ENCODE data around the gene MAGEC3.

Gene MAGEC3

DNA sequence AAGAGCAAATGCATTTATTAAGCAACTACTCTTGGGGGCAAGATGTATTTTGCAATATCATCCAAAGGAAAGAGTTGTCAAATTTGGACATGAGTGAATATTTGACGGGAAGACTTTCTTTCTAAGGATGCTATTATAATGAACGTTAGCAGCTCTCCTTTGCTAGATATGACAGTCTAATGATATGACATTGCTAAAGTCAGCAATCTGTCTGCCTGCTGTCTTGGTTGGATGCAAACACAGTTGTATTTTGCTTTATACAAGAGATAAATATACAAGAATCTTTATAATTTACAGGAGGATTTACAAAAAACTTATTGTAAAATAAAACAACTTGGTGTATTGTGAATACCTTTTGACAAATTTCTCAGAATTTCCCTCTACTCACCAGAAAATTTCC is 103.1 kb downstream of the MAGEC3 start:
- no peaks in the 10 kb centered on the region for H3K4me1 ChIP-seq (ENCODE audit: control insufficient read depth in 2 of 2, insufficient read depth in 2 of 2, low read length in 2 of 2)

DNA sequence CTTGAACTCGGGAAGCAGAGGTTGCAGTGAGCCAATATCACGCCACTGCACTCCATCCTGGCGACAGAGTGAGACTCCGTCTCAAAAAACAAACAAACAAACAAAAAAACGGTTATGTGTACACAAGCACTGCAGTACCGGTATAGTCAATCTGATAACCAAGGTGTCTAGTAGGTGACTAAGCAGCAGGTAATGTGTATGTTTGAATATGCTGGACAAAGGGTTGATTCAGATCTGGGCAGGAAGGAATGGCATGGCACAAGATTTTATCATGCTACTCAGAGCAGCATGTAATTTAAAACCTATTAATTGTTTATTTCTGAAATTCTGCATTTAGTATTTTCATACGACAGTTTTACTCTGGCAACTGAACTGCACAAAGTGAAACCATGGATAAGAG is 107.3 kb downstream of the MAGEC3 start:
- Histone ChIP-seq H3K27ac (ENCODE audit: low read depth in 2 of 2, low read length in 2 of 2) (no peak overlapping the region), H3K4me3 (ENCODE audit: low read length in 2 of 2) (no peak overlapping the region), H3K9me3 (ENCODE audit: control insufficient read depth in 2 of 2, low read length in 2 of 2) (no peaks in the 10 kb centered on the region), H3K4me1 (ENCODE audit: control insufficient read depth in 2 of 2, insufficient read depth in 2 of 2, low read length in 2 of 2) (no peaks in the 10 kb centered on the region), H3K36me3 (ENCODE audit: control insufficient read depth in 2 of 2, insufficient read depth in 2 of 2, low read length in 2 of 2) (no peaks in the 10 kb centered on the region), H3K27me3 (ENCODE audit: control insufficient read depth in 2 of 2, insufficient read depth in 2 of 2, low read length in 2 of 2) (no peaks in the 10 kb centered on the region), H3K9ac (ENCODE audit: low read depth in 1 of 2, low read length in 2 of 2) (no peak overlapping the region)

More for the DNA sequence above, 103.1 kb downstream of the MAGEC3 start:
- no peak overlapping the region for H3K9ac ChIP-seq (ENCODE audit: low read depth in 1 of 2, low read length in 2 of 2)
- H3K27ac ChIP-seq (ENCODE audit: low read depth in 2 of 2, low read length in 2 of 2): no peak overlapping the region
- no peaks in the 10 kb centered on the region for H3K27me3 ChIP-seq (ENCODE audit: control insufficient read depth in 2 of 2, insufficient read depth in 2 of 2, low read length in 2 of 2)
- H3K9me3 ChIP-seq (ENCODE audit: control insufficient read depth in 2 of 2, low read length in 2 of 2): no peaks in the 10 kb centered on the region
- H3K36me3 ChIP-seq (ENCODE audit: control insufficient read depth in 2 of 2, insufficient read depth in 2 of 2, low read length in 2 of 2): no peaks in the 10 kb centered on the region
- H3K4me3 ChIP-seq (ENCODE audit: low read length in 2 of 2): no peak overlapping the region

GRCh38 chrX:141947350-141947749 is 109.2 kb downstream of the MAGEC3 start:
- Histone ChIP-seq H3K9ac (ENCODE audit: low read depth in 1 of 2, low read length in 2 of 2) (no peak overlapping the region), H3K4me1 (ENCODE audit: control insufficient read depth in 2 of 2, insufficient read depth in 2 of 2, low read length in 2 of 2) (no peaks in the 10 kb centered on the region), H3K27me3 (ENCODE audit: control insufficient read depth in 2 of 2, insufficient read depth in 2 of 2, low read length in 2 of 2) (no peaks in the 10 kb centered on the region), H3K36me3 (ENCODE audit: control insufficient read depth in 2 of 2, insufficient read depth in 2 of 2, low read length in 2 of 2) (no peaks in the 10 kb centered on the region), H3K27ac (ENCODE audit: low read depth in 2 of 2, low read length in 2 of 2) (no peak overlapping the region), H3K9me3 (ENCODE audit: control insufficient read depth in 2 of 2, low read length in 2 of 2) (no peaks in the 10 kb centered on the region), H3K4me3 (ENCODE audit: low read length in 2 of 2) (no peak overlapping the region)

All from mucosa of rectum (tissue), 2 donors.